ENCODE results near the gene MARCHF11.

- TF ChIP-seq CTCF (IDR thresholded peaks at IDR 0.05; ENCODE audit: poor library complexity) = no peak
- no peak for TF ChIP-seq EZH2 (IDR thresholded peaks at IDR 0.05; ENCODE audit: borderline replicate concordance)
Observed at GRCh38 chr5:16043349-16043965, 136.1 kb downstream of the MARCHF11 start.
